Left lobe of liver (tissue), 2 donors: ENCODE measurements around the gene MEAF6. TPM values are rescaled to one million over a fixed set of nuclear protein-coding genes. Genes with fewer than 3 reads are reported as not detected.

Experiments
- ATAC-seq: fragments of 200-7000 bp; cut with Tn5 transposase; one replicate; pipeline ENCODE4 v1.9.1; 2020; ENCODE audit warnings: mild to moderate bottlenecking, moderate library complexity
- DNase-seq: peaks from one replicate; pipeline ENCODE4 v3.0.0-alpha.2; 2020; ENCODE audit warnings: low spot score
- total RNA-seq: library from RNA; stranded (reverse); gene quantifications from one replicate; pipeline ENCODE4 v1.2.1, GENCODE V29; 2021
- donor health status: DM: no; HTN: no; CAD: no; lungs with moderate emphysema.
- donor health status: DM: no; HTN: yes; CAD: no.

MEAF6 gene
- total RNA-seq, 1 donor from 2014 or later = 16.0 TPM

DNA sequence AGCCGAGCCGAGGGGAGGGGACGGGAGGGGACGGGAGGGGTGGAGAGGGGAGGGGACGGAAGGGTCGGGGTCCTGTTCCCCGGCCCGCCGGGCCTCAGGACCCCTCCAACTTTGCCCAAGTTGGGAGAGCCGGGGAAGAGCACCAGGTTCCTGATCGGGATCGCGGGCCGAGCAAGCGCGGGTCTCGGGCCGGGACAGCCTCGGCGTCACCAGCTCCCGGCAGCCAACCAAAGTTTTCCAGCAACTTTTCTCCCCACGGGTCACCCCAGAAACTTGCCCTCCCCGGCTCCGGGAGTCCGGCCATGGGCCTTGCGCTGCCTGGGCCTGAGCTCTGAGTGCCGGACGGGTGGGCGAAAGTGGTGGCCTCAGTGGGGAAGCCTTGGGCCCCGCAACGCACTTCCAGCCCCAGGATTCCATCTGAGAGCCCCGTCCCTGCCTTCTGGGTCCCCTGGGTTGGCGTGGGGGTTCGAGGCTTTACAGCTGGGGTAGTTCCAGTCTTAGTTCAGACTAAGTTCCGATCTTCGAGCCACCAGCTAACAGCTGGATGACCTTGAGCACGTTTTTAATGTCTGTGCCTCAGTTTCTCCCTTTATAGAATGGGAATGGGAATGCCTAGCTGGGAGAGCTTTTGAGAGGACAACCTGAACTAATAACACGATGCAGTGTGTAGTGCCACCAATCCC, 39.7 kb downstream of the MEAF6 start:
- peak; percentile 1 for ATAC-seq
- peak; percentile 56 for DNase-seq

GRCh38 chr1:37474046-37474696, 40.4 kb downstream of the MEAF6 start, which contains the start of gene ZC3H12A:
Gene ZC3H12A, plus strand, starts transcription at chr1:37474580. Its CDS starts 917 bp downstream, at chr1:37475497.
- DNase-seq = peak; percentile 94
- ATAC-seq = peak; percentile 89

GRCh38 chr1:37473431-37474045, 41.0 kb downstream of the MEAF6 start:
- ATAC-seq (peak; percentile 20), DNase-seq (peak; percentile 46)

GRCh38 chr1:37472994-37473393, 41.6 kb downstream of the MEAF6 start:
- no peak for DNase-seq
- no peak for ATAC-seq

DNA sequence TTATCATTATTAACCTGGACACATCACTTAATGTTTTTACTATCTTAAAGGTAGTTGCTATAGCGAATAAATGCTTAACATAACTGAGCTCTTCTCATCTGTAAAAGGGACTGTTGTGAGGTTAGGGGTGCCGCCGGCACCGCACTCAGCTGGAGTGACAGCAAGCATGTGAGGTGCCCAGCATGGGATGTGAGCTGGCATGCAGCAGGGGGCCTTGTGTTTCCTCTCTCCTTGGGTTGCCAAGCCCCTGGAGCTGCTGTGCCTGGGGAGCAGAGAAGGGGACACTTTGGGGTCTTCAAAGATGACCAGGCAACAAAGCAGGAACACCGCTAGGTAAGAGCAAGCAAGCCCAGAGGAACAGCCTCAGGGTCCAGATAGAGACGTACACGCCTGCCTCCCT, 42.3 kb downstream of the MEAF6 start:
- ATAC-seq (no peak), DNase-seq (no peak)

- ATAC-seq (peak; percentile 48), DNase-seq (peak; percentile 55)
Observed at GRCh38 chr1:37471345-37472231, 43.0 kb downstream of the MEAF6 start.

DNA sequence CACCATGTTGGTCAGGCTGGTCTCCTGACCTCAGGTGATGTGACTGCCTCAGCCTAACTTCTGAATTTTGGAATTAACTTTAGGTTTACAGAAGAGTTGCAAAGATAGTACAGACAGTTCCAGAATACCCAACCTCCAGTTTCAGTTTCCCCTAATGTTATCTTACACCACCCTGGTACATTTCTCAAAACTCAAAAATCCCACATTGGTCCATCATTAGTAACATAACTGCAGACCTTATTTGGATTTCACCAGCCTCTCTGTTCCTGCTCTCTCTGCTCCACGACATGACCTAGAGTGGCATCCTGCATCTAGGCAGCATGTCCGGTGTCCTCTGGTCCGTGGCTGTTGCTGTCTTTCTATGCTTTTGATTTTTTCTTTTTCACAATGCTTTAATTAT, 45.2 kb downstream of the MEAF6 start:
- DNase-seq (no peak), ATAC-seq (no peak)

DNA sequence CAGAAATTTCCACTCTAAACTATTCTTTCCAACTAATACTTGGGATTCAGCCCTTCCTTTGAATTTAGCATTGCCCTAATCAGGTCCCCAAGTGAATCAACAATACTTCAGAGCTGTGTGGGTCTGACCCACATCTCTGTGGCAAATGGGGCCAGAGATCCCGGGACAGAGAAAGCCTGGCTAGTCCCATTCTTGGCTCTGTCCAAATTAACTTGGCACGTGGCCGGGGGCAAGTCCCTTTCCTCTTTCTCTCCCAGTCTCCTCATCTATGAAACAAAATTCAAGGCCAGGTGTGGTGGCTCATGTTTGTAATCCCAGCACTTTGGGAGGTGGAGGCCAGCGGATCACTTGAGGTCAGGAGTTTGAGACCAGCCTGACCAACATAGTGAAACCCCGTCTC, 46.5 kb downstream of the MEAF6 start:
- DNase-seq = peak; percentile 51
- ATAC-seq = peak; percentile 27

GRCh38 chr1:37465593-37466517, 48.7 kb downstream of the MEAF6 start:
- ATAC-seq = peak; percentile 76
- DNase-seq = no peak

DNA sequence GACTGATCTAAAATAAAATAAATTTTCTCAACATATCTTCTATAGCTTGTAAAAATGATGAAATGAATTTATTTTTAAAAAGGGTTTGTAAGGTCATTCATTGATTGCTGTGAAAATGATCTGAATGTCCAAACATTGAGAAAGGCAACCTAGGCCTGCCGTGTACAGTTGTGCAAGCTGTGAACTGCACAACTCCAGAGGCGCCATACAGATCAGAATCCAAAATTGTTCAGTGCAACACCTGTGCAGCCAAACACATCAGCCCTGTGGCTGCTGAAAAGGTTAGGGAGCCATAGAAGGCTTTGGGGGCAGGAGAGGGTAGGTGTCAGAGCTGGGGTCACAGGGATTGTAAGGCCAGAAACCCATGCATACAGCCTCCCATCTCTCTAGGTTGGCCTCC, 50.1 kb downstream of the MEAF6 start:
- ATAC-seq (peak; percentile 69), DNase-seq (no peak)

DNA sequence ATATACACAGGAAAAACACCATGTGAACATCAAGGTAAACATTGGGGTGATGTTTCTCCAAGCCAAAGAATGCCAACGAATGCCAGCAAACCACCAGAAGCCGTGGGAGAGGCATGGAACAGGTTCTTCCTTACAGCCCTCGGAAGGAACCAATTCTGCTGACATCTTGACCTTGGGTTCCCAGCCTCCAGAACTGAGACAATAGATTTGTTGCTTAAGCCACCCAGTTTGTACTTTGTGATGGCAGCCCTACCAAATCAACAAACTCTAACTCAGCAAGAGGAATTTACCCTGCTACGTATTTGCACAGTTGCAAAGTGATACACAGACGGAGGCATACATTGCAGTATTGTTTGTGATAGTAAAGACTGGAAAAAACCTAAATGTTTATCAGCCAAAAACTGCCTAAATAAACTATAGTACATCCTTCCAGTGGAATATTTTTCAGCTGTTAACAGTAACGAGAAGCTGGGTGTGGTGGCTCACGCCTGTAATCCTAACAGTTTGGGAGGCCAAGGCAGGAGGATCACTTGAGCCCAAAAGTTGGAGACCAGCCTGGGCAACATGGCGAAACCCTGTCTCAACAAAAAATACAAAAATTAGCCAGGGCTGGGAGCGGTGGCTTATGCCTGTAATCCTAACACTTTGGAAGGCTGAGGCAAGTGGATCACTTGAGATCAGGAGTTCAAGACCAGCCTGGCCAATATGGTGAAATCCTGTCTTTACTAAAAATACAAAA, 52.7 kb downstream of the MEAF6 start:
- no peak for ATAC-seq
- DNase-seq = no peak

- ATAC-seq = no peak
- no peak for DNase-seq
Observed at GRCh38 chr1:37458551-37458950, 56.0 kb downstream of the MEAF6 start.

- DNase-seq = no peak
- no peak for ATAC-seq
Observed at GRCh38 chr1:37456614-37457013, 58.0 kb downstream of the MEAF6 start.

GRCh38 chr1:37455516-37455915, 59.0 kb downstream of the MEAF6 start:
- ATAC-seq (no peak), DNase-seq (no peak)

- DNase-seq (no peak), ATAC-seq (no peak)
Observed at GRCh38 chr1:37453647-37454046, 60.9 kb downstream of the MEAF6 start.

DNA sequence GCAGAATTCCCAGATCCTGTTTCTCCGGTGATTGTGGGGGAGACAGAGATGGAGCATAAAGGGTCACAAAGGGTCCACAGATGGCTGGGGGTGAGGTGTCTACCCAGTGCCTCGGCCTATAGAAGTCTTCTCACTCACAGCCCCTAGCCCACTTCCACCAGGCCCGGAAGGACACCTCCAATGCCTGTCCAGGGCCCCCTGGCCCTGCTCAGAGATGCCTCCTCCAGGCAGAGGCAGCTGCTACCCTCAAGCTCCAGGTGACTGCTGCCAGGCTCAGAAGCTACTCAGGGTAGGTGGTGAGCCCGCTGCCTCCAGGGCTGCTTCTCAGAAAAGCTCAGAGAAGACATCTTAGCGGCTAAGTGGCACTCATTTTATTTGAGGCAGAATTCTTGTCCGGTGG, 62.1 kb downstream of the MEAF6 start:
- no peak for DNase-seq

GRCh38 chr1:37449936-37450335, 64.6 kb downstream of the MEAF6 start:
- DNase-seq = no peak
- no peak for ATAC-seq

More for the DNA sequence above, 62.1 kb downstream of the MEAF6 start:
- no peak for ATAC-seq

- DNase-seq (no peak), ATAC-seq (no peak)
Observed at GRCh38 chr1:37448691-37449417, 65.7 kb downstream of the MEAF6 start.

- ATAC-seq (no peak), DNase-seq (no peak)
Observed at GRCh38 chr1:37448185-37448584, 66.4 kb downstream of the MEAF6 start.
